K562 (cell line): ENCODE measurements around the gene MUSTN1. TPM values are rescaled to one million over a fixed set of nuclear protein-coding genes. Genes with fewer than 3 reads are reported as not detected.

ENCODE experiments used
- ATAC-seq: fragments of 200-7000 bp; cut with Tn5 transposase; 3 replicates; pipeline ENCODE4 v1.9.1; 2020; ENCODE audit warnings: moderate library complexity
- BruUV-seq: library from RNA; stranded (reverse); fragments of 400-500 nt; replicated peaks from 2 replicates; lab custom pipeline; 2021; lab: Mats Ljungman, UMichigan
- CTCF ChIA-PET: fragments of 300-600 bp; formaldehyde crosslinking; extraction: SDS; loops from one replicate; lab custom pipeline; 2021; ENCODE audit warnings: low intra/inter-chr PET ratio; lab: Yijun Ruan, JAX
- POLR2A ChIA-PET: fragments of 300-600, 350-650 bp; sonication (Branson Sonifier 250); formaldehyde crosslinking; extraction: SDS; loops from one replicate; lab custom pipeline; 2021; ENCODE audit warnings: antibody characterized with exemption, inconsistent platforms; lab: Yijun Ruan, JAX
- DNase-seq, 4 experiments: peaks; one replicate each; pipeline versions ENCODE4 v3.0.0 to v3.0.0-alpha.2; 2011 to 2018; ENCODE audit warnings: low spot score in 3 of 4, mixed read lengths in 3 of 4; ENCODE audit errors: extremely low read depth in 1 of 4
- FAIRE-seq: peaks from 2 replicates; lab custom pipeline; 2011; peaks lifted over from hg19 to GRCh38; lab: Jason Lieb, UNC
- H2AFZ ChIP-seq: 2 replicates; pipeline ENCODE4 v1.6.0; 2011; ENCODE audit warnings: low read depth, low read length, control low read depth, inconsistent platforms
- H3K27ac ChIP-seq: fragments of 200-600 bp; 3 replicates; pipeline ENCODE4 v1.8.0; 2011; ENCODE audit warnings: low read depth, mild to moderate bottlenecking, control low read depth, inconsistent platforms, low read length, moderate library complexity, mixed read lengths; ENCODE audit errors: extremely low read depth
- H3K27me3 ChIP-seq, 2 experiments: fragments of 300-600 bp in 1 of 2; 2 replicates in 1 of 2; 3 replicates in 1 of 2; pipeline versions ENCODE4 v1.6.0 to v1.8.0; 2011; ENCODE audit warnings: inconsistent platforms in 2 of 2, low read length in 2 of 2, mild to moderate bottlenecking in 1 of 2, mixed read lengths in 1 of 2, moderate library complexity in 1 of 2; ENCODE audit not compliant: control insufficient read depth in 2 of 2, insufficient read depth in 2 of 2
- H3K36me3 ChIP-seq: fragments of 300-600 bp; 3 replicates; pipeline ENCODE4 v1.8.0; 2011; ENCODE audit warnings: mild to moderate bottlenecking, low read length, inconsistent platforms; ENCODE audit not compliant: control insufficient read depth, insufficient read depth
- H3K4me1 ChIP-seq, 2 experiments: fragments of 200-600 bp in 1 of 2; replicated peaks in 1 of 2; 2 replicates in 1 of 2; 3 replicates in 1 of 2; pipeline versions ENCODE4 v1.5.1 to v1.8.0; 2011; ENCODE audit warnings: inconsistent platforms in 2 of 2, low read length in 2 of 2, mild to moderate bottlenecking in 1 of 2, mixed read lengths in 1 of 2, moderate library complexity in 1 of 2; ENCODE audit not compliant: control insufficient read depth in 2 of 2, insufficient read depth in 2 of 2
- H3K4me2 ChIP-seq: 2 replicates; pipeline ENCODE4 v1.6.1; 2011; ENCODE audit warnings: low read length, control low read depth, inconsistent platforms, mixed read lengths; ENCODE audit not compliant: insufficient read depth
- H3K4me3 ChIP-seq: fragments of 200-600 bp; sonication (generic), shearing (Covaris generic); 2 replicates; pipeline ENCODE4 v1.5.1; 2016; ENCODE audit warnings: control low read depth, inconsistent platforms
- H3K79me2 ChIP-seq: fragments of 200-600 bp; 3 replicates; pipeline ENCODE4 v1.8.0; 2011; ENCODE audit warnings: low read length, inconsistent platforms; ENCODE audit not compliant: control insufficient read depth, insufficient read depth
- H3K9ac ChIP-seq, 2 experiments: 2 replicates each; pipeline versions ENCODE4 v1.6.0 to v1.6.1; 2011; ENCODE audit warnings: low read depth in 2 of 2, low read length in 2 of 2, control low read depth in 1 of 2, inconsistent platforms in 1 of 2, mild to moderate bottlenecking in 1 of 2, mixed read lengths in 1 of 2; ENCODE audit not compliant: insufficient read depth in 1 of 2
- H3K9me1 ChIP-seq: one replicate; pipeline ENCODE4 v1.6.0; 2011; ENCODE audit warnings: inconsistent platforms, mild to moderate bottlenecking, low read length, moderate library complexity; ENCODE audit not compliant: control insufficient read depth, insufficient read depth
- H3K9me3 ChIP-seq: replicated peaks from 2 replicates; pipeline ENCODE4 v1.5.1; 2011; ENCODE audit warnings: low read depth, low read length, inconsistent platforms; ENCODE audit not compliant: control insufficient read depth, insufficient read depth
- H4K20me1 ChIP-seq: replicated peaks from 2 replicates; pipeline ENCODE4 v1.6.1; 2011; ENCODE audit warnings: low read length, inconsistent platforms, mixed read lengths; ENCODE audit not compliant: control insufficient read depth, insufficient read depth
- KAT2B ChIP-seq: IDR thresholded peaks from one replicate; pipeline ENCODE4 v1.6.1; 2012; ENCODE audit warnings: low read depth, mild to moderate bottlenecking, control low read depth, inconsistent platforms, low read length, moderate library complexity
- NCOA2 ChIP-seq, 2 experiments: fragments of 450-650 bp; IDR thresholded peaks; 2 replicates each; pipeline ENCODE4 v1.6.1; 2018; ENCODE audit warnings: mild to moderate bottlenecking in 2 of 2, moderate library complexity in 1 of 2; ENCODE audit not compliant: partially characterized antibody in 2 of 2
- TRIM28 ChIP-seq: fragments of 450-650 bp; IDR thresholded peaks from 2 replicates; pipeline ENCODE4 v1.6.1; 2017
- ZBTB7A ChIP-seq: IDR thresholded peaks from 2 replicates; pipeline ENCODE4 v1.6.1; 2011; ENCODE audit warnings: low read depth, mild to moderate bottlenecking, low read length, moderate library complexity, borderline replicate concordance; ENCODE audit not compliant: control insufficient read depth
- ZNF280B ChIP-seq: fragments of 250-450 bp; sonication (Bioruptor Pico); IDR thresholded peaks from 2 replicates; pipeline ENCODE4 v1.5.1; 2021; ENCODE audit warnings: mild to moderate bottlenecking
- WGBS: fragments of 100-300 bp; shearing (Covaris generic); methylation state at CpG from one replicate; pipeline ENCODE4 v1.1.6; 2016; ENCODE audit warnings: low coverage, mixed read lengths; ENCODE audit not compliant: insufficient coverage; ENCODE audit errors: missing lambda C conversion rate; 5-methylcytosine and 5-hydroxymethylcytosine counted together
- in situ Hi-C: fragments of 300-500 bp; cut with MboI; formaldehyde crosslinking; loops from 4 replicates; pipeline ENCODE4 v1.15.0; 2018; ENCODE audit warnings: inconsistent platforms, mixed read lengths
- intact Hi-C: fragments of 100-400 bp; cut with micrococcal nuclease; formaldehyde crosslinking; loops from 2 replicates; pipeline ENCODE4 v1.14.2; 2022
- polyA plus RNA-seq, 8 experiments: library from polyadenylated mRNA; depleted of rRNA in 4 of 8; stranded (reverse) in 5 of 8; unstranded in 3 of 8; fragments of >200 nt; fragmentation: Nextera tagmentation in 2 of 8; fragmentation: Illumina TruSeq in 1 of 8; extraction: Ambion mirVana in 2 of 8; extraction: Trizol in 1 of 8; gene quantifications; 2 replicates each; pipeline versions ENCODE4 v1.2.1 to v1.2.3, GENCODE V29; 2011 to 2014; ENCODE audit warnings: inconsistent platforms in 1 of 8, missing spikeins in 1 of 8
- total RNA-seq, 7 experiments: library from RNA; depleted of rRNA in 6 of 7; stranded (reverse); fragments of >200 nt in 6 of 7; fragmentation: Illumina TruSeq in 2 of 7; extraction: Trizol in 2 of 7; gene quantifications; 2 replicates each; pipeline versions ENCODE4 v1.2.1 to v1.2.3, GENCODE V29; 2011 to 2021; ENCODE audit warnings: low replicate concordance in 1 of 7
- TF ChIP-seq, protein P1 (sequence below): fragments of 450-650 bp; IDR thresholded peaks from 2 replicates; pipeline ENCODE4 v1.7.1; 2018; ENCODE audit warnings: mild to moderate bottlenecking, low read depth; ENCODE audit not compliant: partially characterized antibody
- TF ChIP-seq, protein P2 (sequence below): IDR thresholded peaks from 2 replicates; pipeline ENCODE4 v1.6.1; 2011; ENCODE audit not compliant: insufficient read length; ENCODE audit errors: extremely low read depth
- TF ChIP-seq, protein P3 (sequence below), 2 experiments: fragments of 450-650 bp; IDR thresholded peaks; 2 replicates each; pipeline ENCODE4 v1.6.1; 2016; ENCODE audit warnings: mild to moderate bottlenecking in 2 of 2, borderline replicate concordance in 1 of 2, low read depth in 1 of 2, moderate library complexity in 1 of 2

The MUSTN1 gene
- total and polyA plus RNA-seq, 9 of the 15 experiments (the other 6 are each of a cell fraction or from before 2014, with no cell fraction given) = 0.15 to 0.78 (median 0.44) TPM; not detected in 4

GRCh38 chr3:52783211-52783555 lies 51.6 kb downstream of the MUSTN1 start:
- WGBS = 0% methylated on average over 3 of the region's 3 CpGs
- H3K4me2 ChIP-seq = no peak overlapping the region
- peaks cover 0 to 3% of the 10 kb centered on the region in 2 experiments; a peak in 1 of 5 replicates for H3K4me1 ChIP-seq
- H3K36me3 ChIP-seq = no peaks in the 10 kb centered on the region
- ChIA-PET POLR2A (interaction anchor here (0.7 to 1.0 kb wide), 2 partner anchors 9 to 12 kb away, joined by 3 read pairs; partner anchors contain the start of gene NEK4), CTCF (no interaction called here)
- intact Hi-C loops = no loop called here
- in situ Hi-C loops = no loop called here
- DNase-seq = no peak
- no peak overlapping the region for H3K9ac ChIP-seq
- H3K27me3 ChIP-seq = peaks cover 0 to 35% of the 10 kb centered on the region in 2 experiments; a peak in 2 of 5 replicates
- no peak overlapping the region for H3K27ac ChIP-seq
- no peak overlapping the region for H3K4me3 ChIP-seq
- no peak for ATAC-seq
- H4K20me1 ChIP-seq = no peaks in the 10 kb centered on the region
- no peaks in the 10 kb centered on the region for H3K9me1 ChIP-seq
- H3K9me3 ChIP-seq = no peaks in the 10 kb centered on the region
- no TSS peak for BruUV-seq
- no peaks in the 10 kb centered on the region for H3K79me2 ChIP-seq
- no peak for FAIRE-seq
- no peak overlapping the region for H2AFZ ChIP-seq
- TF ChIP-seq, protein P1, sequence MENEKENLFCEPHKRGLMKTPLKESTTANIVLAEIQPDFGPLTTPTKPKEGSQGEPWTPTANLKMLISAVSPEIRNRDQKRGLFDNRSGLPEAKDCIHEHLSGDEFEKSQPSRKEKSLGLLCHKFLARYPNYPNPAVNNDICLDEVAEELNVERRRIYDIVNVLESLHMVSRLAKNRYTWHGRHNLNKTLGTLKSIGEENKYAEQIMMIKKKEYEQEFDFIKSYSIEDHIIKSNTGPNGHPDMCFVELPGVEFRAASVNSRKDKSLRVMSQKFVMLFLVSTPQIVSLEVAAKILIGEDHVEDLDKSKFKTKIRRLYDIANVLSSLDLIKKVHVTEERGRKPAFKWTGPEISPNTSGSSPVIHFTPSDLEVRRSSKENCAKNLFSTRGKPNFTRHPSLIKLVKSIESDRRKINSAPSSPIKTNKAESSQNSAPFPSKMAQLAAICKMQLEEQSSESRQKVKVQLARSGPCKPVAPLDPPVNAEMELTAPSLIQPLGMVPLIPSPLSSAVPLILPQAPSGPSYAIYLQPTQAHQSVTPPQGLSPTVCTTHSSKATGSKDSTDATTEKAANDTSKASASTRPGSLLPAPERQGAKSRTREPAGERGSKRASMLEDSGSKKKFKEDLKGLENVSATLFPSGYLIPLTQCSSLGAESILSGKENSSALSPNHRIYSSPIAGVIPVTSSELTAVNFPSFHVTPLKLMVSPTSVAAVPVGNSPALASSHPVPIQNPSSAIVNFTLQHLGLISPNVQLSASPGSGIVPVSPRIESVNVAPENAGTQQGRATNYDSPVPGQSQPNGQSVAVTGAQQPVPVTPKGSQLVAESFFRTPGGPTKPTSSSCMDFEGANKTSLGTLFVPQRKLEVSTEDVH = no peak
- TF ChIP-seq, protein P2, sequence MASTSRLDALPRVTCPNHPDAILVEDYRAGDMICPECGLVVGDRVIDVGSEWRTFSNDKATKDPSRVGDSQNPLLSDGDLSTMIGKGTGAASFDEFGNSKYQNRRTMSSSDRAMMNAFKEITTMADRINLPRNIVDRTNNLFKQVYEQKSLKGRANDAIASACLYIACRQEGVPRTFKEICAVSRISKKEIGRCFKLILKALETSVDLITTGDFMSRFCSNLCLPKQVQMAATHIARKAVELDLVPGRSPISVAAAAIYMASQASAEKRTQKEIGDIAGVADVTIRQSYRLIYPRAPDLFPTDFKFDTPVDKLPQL = no peak
- no peak for TF ChIP-seq NCOA2 (IDR thresholded peaks at IDR 0.05; ENCODE audit: partially characterized antibody in 2 of 2)
- TF ChIP-seq ZBTB7A = no peak
- TF ChIP-seq, protein P3, sequence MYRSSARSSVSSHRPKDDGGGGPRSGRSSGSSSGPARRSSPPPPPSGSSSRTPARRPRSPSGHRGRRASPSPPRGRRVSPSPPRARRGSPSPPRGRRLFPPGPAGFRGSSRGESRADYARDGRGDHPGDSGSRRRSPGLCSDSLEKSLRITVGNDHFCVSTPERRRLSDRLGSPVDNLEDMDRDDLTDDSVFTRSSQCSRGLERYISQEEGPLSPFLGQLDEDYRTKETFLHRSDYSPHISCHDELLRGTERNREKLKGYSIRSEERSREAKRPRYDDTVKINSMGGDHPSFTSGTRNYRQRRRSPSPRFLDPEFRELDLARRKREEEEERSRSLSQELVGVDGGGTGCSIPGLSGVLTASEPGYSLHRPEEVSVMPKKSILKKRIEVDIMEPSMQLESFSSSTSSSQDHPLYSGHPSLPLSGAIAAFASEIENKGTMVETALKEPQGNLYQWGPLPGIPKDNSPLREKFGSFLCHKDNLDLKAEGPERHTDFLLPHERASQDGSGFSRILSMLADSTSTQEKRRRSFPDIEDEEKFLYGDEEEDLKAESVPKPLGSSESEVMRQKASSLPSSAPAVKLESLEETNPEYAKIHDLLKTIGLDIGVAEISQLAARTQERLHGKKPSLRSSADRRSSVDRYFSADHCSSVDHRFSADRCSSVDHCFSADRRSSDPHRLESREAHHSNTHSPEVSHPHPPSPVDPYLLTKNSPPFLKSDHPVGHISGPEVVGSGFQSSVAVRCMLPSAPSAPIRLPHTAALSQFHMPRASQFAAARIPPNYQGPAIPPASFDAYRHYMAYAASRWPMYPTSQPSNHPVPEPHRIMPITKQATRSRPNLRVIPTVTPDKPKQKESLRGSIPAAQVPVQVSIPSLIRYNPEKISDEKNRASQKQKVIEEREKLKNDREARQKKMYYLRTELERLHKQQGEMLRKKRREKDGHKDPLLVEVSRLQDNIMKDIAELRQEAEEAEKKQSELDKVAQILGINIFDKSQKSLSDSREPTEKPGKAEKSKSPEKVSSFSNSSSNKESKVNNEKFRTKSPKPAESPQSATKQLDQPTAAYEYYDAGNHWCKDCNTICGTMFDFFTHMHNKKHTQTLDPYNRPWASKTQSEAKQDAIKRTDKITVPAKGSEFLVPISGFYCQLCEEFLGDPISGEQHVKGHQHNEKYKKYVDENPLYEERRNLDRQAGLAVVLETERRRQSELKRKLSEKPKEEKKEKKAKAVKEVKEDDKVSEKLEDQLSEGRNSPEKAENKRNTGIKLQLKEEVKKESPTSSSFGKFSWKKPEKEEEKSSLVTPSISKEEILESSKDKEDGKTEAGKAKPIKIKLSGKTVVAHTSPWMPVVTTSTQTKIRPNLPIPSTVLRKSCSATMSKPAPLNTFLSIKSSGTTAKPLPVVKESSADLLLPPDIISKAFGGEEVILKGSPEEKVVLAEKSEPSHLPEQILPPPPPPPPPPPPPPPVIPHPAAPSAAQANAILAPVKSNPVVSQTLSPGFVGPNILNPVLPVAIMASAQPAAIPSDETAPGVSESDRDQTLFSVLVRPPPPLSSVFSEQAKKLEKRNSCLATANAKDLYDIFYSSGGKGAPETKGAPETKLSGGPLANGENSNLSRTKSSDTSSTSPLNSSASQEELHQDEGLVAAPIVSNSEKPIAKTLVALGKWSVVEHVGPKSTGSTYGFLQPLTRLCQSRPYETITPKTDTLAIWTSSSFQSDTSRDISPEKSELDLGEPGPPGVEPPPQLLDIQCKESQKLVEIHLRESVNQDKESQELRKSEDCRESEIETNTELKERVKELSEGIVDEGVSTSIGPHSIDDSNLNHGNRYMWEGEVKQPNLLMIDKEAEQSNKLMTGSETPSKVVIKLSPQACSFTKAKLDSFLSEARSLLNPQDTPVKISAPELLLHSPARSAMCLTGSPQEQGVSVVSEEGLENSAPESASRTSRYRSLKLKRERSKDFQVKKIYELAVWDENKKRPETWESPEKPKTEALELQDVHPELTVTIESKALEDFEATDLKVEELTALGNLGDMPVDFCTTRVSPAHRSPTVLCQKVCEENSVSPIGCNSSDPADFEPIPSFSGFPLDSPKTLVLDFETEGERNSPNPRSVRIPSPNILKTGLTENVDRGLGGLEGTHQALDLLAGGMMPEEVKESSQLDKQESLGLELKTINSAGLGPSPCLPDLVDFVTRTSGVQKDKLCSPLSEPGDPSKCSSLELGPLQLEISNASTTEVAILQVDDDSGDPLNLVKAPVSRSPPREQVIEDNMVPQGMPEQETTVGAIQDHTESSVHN (IDR thresholded peaks at IDR 0.05; ENCODE audit: borderline replicate concordance in 1 of 2, low read depth in 1 of 2) = no peak
- no peak for TF ChIP-seq ZNF280B
- no peak for TF ChIP-seq TRIM28
- no peak for TF ChIP-seq KAT2B
